ENCODE data around the gene ELN.

DNA sequence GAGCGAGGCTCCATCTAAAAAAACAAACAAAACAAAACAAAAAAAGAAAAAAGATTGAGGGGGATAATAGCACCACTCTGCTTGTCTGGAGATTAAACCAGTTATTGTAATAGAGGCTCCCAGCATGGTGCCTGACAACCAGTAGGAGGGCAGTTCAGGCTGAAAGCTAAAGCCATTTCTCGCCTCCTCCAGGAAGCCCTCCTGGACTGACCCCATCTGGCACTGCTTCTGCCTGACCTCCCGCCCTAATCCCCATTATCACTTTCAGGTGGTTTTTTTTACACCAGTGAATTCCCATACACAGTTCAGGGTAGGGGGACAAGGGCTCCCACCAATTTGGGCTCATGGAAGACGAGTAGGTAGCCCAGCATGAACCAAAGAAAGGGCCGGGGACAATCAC, 8.8 kb upstream of the ELN start:
- TF ChIP-seq, protein P1, sequence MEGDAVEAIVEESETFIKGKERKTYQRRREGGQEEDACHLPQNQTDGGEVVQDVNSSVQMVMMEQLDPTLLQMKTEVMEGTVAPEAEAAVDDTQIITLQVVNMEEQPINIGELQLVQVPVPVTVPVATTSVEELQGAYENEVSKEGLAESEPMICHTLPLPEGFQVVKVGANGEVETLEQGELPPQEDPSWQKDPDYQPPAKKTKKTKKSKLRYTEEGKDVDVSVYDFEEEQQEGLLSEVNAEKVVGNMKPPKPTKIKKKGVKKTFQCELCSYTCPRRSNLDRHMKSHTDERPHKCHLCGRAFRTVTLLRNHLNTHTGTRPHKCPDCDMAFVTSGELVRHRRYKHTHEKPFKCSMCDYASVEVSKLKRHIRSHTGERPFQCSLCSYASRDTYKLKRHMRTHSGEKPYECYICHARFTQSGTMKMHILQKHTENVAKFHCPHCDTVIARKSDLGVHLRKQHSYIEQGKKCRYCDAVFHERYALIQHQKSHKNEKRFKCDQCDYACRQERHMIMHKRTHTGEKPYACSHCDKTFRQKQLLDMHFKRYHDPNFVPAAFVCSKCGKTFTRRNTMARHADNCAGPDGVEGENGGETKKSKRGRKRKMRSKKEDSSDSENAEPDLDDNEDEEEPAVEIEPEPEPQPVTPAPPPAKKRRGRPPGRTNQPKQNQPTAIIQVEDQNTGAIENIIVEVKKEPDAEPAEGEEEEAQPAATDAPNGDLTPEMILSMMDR (optimal IDR thresholded peaks at IDR 0.05 in 1 of 3, IDR thresholded peaks at IDR 0.05 in 1 of 3, conservative IDR thresholded peaks at IDR 0.05 in 1 of 3; ENCODE audit: extremely low read depth in 1 of 3, insufficient read depth in 2 of 3, low read length in 3 of 3), result no peak
- no peak for TF ChIP-seq EZH2 (IDR thresholded peaks at IDR 0.05; ENCODE audit: low read length)
